GM21526 (cell line): ENCODE results near the gene RFX2.

Experiments
- ATAC-seq: cut with Tn5 transposase; IDR thresholded peaks from one replicate; pipeline ENCODE4 v1.9.1; 2021; ENCODE audit warnings: moderate library complexity; ENCODE audit not compliant: unreplicated experiment, low FRiP score

The RFX2 gene

GRCh38 chr19:5960005-5961001, 150.0 kb downstream of the RFX2 start:
- ATAC-seq, result no peak

- ATAC-seq, result no peak
Observed at GRCh38 chr19:5959260-5960004, 150.9 kb downstream of the RFX2 start.

- no peak for ATAC-seq
Observed at GRCh38 chr19:5958851-5959122, 151.5 kb downstream of the RFX2 start.

- ATAC-seq, result no peak
Observed at GRCh38 chr19:5958074-5958850, 152.0 kb downstream of the RFX2 start.

- ATAC-seq, result no peak
Observed at GRCh38 chr19:5957170-5957569, 153.1 kb downstream of the RFX2 start.

- no peak for ATAC-seq
Observed at GRCh38 chr19:5956728-5957127, 153.6 kb downstream of the RFX2 start.

- no peak for ATAC-seq
Observed at GRCh38 chr19:5956323-5956722, 154.0 kb downstream of the RFX2 start.

- no peak for ATAC-seq
Observed at GRCh38 chr19:5955636-5955935, 154.7 kb downstream of the RFX2 start.

GRCh38 chr19:5954293-5954692, 156.0 kb downstream of the RFX2 start:
- no peak for ATAC-seq

GRCh38 chr19:5953680-5954213, 156.6 kb downstream of the RFX2 start:
- ATAC-seq, result no peak

GRCh38 chr19:5953030-5953589, 157.2 kb downstream of the RFX2 start:
- ATAC-seq, result no peak

- ATAC-seq, result no peak
Observed at GRCh38 chr19:5952193-5953029, 157.9 kb downstream of the RFX2 start.

- no peak for ATAC-seq
Observed at GRCh38 chr19:5951338-5951861, 158.9 kb downstream of the RFX2 start.

- no peak for ATAC-seq
Observed at GRCh38 chr19:5950741-5951140, 159.6 kb downstream of the RFX2 start.

- ATAC-seq, result no peak
Observed at GRCh38 chr19:5949792-5950305, 160.5 kb downstream of the RFX2 start.

- no peak for ATAC-seq
Observed at GRCh38 chr19:5948752-5949564, 161.3 kb downstream of the RFX2 start.

GRCh38 chr19:5947435-5947834, 162.9 kb downstream of the RFX2 start:
- no peak for ATAC-seq

GRCh38 chr19:5943623-5944022, 166.7 kb downstream of the RFX2 start:
- ATAC-seq, result no peak
